ENCODE results near the gene FAM151A. TPM values are rescaled to one million over a fixed set of nuclear protein-coding genes. Genes with fewer than 3 reads are reported as not detected.

FAM151A gene
- polyA plus RNA-seq, 4 donors: 1.4 to 22.0 (median 1.6) TPM

DNA sequence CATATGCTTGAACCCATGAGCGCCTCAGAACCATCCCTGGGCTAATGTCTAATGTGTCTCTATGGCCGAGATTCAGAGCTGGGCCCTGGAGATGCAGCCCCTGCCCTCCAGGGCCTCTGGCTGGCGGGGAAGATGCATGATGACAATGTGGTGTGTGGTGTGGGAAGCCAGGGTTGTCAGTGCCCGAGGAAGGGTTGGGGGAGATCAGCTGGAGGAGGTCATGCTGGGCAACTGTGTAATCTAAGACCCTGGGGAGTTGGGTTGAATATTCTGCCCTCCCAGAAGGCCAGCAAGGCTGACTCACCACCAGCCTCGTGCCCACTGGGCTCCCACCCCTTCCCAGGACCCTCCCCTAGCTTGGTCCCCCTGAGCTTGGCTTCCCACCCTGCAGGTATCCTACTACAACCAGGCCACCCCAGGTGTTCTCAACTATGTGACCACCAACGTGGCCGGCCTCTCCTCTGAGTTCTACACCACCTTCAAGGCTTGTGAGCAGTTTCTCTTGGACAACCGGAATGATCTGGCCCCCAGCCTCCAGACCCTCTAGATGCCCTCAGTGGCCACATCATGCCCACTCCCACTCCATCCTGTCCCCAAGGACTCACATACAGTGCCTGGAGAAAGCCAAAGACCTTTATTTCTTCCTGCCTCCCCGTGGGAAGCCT is 14.6 kb downstream of the FAM151A start:
- no peaks in the 10 kb centered on the region for H3K27me3 ChIP-seq (ENCODE audit: control insufficient read depth in 3 of 3, insufficient read depth in 3 of 3, low read length in 3 of 3)
- no peak overlapping the region for H3K4me3 ChIP-seq (ENCODE audit: low read depth in 1 of 3, low read length in 3 of 3)
- peaks cover 0 to 75% (median 7%) of the 10 kb centered on the region in 3 donors for H3K36me3 ChIP-seq (ENCODE audit: control insufficient read depth in 3 of 3, insufficient read depth in 2 of 3, low read depth in 1 of 3, low read length in 3 of 3)
- DNase-seq (no peak), FAIRE-seq (no peak)
- no peak overlapping the region for H3K27ac ChIP-seq (ENCODE audit: low read depth in 1 of 3, low read length in 2 of 3)
- H3K9me3 ChIP-seq (ENCODE audit: control insufficient read depth in 2 of 2, insufficient read depth in 1 of 2, low read depth in 1 of 2, low read length in 1 of 2): no peaks in the 10 kb centered on the region
- H3K4me1 ChIP-seq (ENCODE audit: control insufficient read depth in 3 of 3, insufficient read depth in 2 of 3, low read depth in 1 of 3, low read length in 2 of 3): peaks cover 0 to 4% (median 0%) of the 10 kb centered on the region in 3 donors
- 83 to 94% (median 86%) methylated on average over 9 of the region's 9 CpGs for WGBS, 3 donors

DNA sequence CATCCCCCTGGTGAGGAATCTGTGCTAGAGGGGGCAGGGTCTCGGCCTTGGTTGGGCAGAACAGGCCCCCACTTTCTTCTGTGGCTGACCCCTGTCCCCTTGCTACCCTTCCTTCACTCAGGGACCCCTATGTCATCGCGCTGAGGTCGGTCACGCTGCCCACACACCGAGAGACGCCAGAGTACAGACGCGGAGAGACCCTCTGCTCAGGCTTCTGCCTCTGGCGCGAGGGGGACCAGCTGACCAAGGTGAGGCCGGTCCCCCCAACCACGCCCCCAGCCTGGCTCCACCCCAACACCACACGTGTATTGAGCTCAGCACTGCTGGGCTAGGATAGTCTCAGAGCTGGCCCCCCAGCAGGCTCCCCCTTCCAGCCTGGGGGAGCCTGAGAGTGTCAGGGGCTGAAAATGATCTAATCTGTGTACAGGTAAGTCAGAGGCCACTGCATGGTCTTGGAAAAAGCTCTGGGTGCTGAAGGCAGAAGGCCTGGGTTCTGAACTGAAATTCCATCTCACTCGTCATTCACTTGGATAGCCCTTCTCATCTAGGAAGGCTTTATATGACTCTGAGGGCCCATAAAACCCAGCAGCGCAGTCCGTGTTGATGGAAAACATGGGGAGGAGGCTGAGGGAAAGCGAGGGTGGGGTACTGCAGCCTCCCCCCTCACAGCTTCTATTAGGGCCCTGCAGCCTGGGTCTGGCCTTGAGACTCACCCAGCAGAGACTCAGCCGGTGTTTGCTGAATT is 15.3 kb downstream of the FAM151A start:
- 86 to 91% (median 90%) methylated on average over 19 of the region's 19 CpGs for WGBS, 3 donors
- Histone ChIP-seq H3K36me3 (ENCODE audit: control insufficient read depth in 3 of 3, insufficient read depth in 2 of 3, low read depth in 1 of 3, low read length in 3 of 3) (peaks cover 0 to 82% (median 7%) of the 10 kb centered on the region in 3 donors), H3K9me3 (ENCODE audit: control insufficient read depth in 2 of 2, insufficient read depth in 1 of 2, low read depth in 1 of 2, low read length in 1 of 2) (no peaks in the 10 kb centered on the region), H3K27ac (ENCODE audit: low read depth in 1 of 3, low read length in 2 of 3) (no peak overlapping the region), H3K4me3 (ENCODE audit: low read depth in 1 of 3, low read length in 3 of 3) (no peak overlapping the region), H3K27me3 (ENCODE audit: control insufficient read depth in 3 of 3, insufficient read depth in 3 of 3, low read length in 3 of 3) (no peaks in the 10 kb centered on the region), H3K4me1 (ENCODE audit: control insufficient read depth in 3 of 3, insufficient read depth in 2 of 3, low read depth in 1 of 3, low read length in 2 of 3) (peaks cover 0 to 4% (median 0%) of the 10 kb centered on the region in 3 donors)
- no peak for DNase-seq
- FAIRE-seq: no peak

DNA sequence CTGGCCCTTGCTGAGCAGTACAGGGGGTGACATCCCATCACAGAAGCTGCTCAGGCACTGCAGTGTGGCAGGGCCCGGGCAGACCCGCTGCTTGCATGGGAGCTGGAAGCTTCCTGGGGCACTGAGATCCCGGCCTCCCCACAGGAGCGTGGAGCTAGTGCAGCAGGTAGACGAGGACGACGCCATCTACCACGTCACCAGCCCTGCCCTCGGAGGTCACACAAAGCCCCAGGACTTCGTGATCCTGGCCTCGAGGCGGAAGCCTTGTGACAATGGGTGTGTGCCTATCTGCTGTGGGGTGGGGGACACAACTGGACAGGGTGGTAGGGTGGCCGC is 16.4 kb downstream of the FAM151A start:
- FAIRE-seq (no peak), DNase-seq (no peak)
- Histone ChIP-seq H3K36me3 (ENCODE audit: control insufficient read depth in 3 of 3, insufficient read depth in 2 of 3, low read depth in 1 of 3, low read length in 3 of 3) (peaks cover 0 to 89% (median 7%) of the 10 kb centered on the region in 3 donors), H3K4me1 (ENCODE audit: control insufficient read depth in 3 of 3, insufficient read depth in 2 of 3, low read depth in 1 of 3, low read length in 2 of 3) (no peaks in the 10 kb centered on the region), H3K27me3 (ENCODE audit: control insufficient read depth in 3 of 3, insufficient read depth in 3 of 3, low read length in 3 of 3) (no peaks in the 10 kb centered on the region), H3K9me3 (ENCODE audit: control insufficient read depth in 2 of 2, insufficient read depth in 1 of 2, low read depth in 1 of 2, low read length in 1 of 2) (no peaks in the 10 kb centered on the region), H3K4me3 (ENCODE audit: low read depth in 1 of 3, low read length in 3 of 3) (no peak overlapping the region), H3K27ac (ENCODE audit: low read depth in 1 of 3, low read length in 2 of 3) (no peak overlapping the region)
- WGBS, 3 donors: 89 to 94% (median 93%) methylated on average over 12 to 13 of the region's 13 CpGs

DNA sequence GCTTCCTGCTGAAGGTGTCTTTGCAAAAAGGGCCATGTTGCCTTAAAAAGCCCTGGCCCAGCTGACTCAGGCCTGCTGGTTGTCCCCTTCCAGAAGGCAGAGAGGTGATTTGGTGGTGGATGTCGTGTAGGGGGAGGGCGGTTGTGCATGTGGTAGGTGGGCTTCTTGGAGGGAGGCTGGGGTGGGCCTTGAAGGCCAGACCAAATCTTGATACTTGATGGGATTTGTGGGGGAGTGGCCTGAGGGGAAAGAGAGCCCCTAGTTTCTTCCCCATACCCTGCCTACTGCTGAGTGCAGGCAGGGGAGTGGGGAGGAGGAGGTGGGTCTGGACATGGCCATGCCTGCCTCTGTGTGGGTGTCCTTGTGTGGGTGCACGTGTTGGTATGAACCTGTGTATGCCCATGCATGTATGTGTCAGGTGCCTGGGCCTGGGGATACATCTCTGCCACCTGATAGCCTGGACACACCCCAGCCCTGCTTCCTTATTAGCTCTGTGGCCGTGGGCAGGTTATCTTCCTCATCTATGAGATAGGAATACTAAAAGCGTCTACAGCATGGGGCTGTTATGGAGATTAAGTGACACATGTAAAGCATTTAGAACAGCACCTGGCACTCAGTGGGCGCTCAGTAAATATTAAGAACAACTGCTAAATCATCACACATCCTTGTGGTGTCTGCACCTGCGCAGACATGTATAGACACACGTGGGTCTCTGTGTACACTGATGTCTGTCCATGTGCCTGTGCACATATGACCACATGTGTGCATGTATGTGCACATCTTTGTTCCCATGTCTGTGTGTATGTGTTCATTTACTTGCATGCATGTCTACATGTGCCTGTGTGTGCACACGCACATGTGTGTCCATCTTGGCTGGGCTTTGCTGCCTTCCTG is 17.0 kb downstream of the FAM151A start:
- H3K4me1 ChIP-seq (ENCODE audit: control insufficient read depth in 3 of 3, insufficient read depth in 2 of 3, low read depth in 1 of 3, low read length in 2 of 3): no peaks in the 10 kb centered on the region
- H3K27me3 ChIP-seq (ENCODE audit: control insufficient read depth in 3 of 3, insufficient read depth in 3 of 3, low read length in 3 of 3): no peaks in the 10 kb centered on the region
- H3K27ac ChIP-seq (ENCODE audit: low read depth in 1 of 3, low read length in 2 of 3): no peak overlapping the region
- WGBS, 3 donors: 50 to 70% (median 59%) methylated on average over 9 of the region's 9 CpGs
- H3K9me3 ChIP-seq (ENCODE audit: control insufficient read depth in 2 of 2, insufficient read depth in 1 of 2, low read depth in 1 of 2, low read length in 1 of 2): no peaks in the 10 kb centered on the region
- peaks cover 0 to 90% (median 7%) of the 10 kb centered on the region in 3 donors for H3K36me3 ChIP-seq (ENCODE audit: control insufficient read depth in 3 of 3, insufficient read depth in 2 of 3, low read depth in 1 of 3, low read length in 3 of 3)
- DNase-seq (peak in 1 of 2 donors; percentile 61), FAIRE-seq (no peak)
- no peak overlapping the region for H3K4me3 ChIP-seq (ENCODE audit: low read depth in 1 of 3, low read length in 3 of 3)

DNA sequence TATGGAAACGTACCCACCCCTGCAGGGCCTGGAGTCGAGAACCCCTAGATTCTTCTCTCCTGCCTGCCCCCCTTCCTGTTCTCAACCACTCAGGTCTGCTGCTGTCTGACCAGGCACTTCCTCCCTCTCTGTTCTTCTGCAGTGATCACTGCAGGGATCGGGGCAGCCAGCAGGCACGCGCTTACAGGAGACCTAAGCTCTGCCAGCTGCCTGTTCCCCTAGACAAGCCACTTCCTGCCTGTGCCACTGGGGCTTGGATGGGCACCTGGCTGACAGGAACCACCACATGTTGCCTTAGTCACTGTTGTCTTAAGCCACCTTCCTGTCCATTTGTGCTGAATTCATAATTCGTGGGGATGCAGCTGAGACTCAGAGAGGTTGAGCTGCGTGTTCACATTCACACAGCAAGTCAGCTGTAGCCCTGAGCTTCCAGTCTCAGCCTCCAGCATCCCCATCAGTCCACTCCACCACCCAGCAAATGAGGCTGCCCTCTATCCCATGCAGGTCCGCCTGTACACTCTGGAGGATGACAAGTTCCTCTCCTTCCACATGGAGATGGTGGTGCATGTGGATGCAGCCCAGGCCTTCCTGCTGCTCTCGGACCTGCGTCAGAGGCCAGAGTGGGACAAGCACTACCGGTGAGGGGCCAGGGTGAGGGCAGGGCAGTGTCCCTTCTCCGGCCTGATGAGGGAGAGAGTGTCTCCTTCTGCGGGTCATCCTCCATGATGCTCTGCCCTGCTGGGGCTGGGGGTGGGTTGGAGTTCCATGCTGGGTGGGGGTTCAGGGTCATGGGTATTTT is 18.6 kb downstream of the FAM151A start:
- DNase-seq (no peak), FAIRE-seq (no peak)
- WGBS, 3 donors: 61 to 78% (median 62%) methylated on average over 13 of the region's 13 CpGs
- Histone ChIP-seq H3K36me3 (ENCODE audit: control insufficient read depth in 3 of 3, insufficient read depth in 2 of 3, low read depth in 1 of 3, low read length in 3 of 3) (peaks cover 0 to 92% (median 15%) of the 10 kb centered on the region in 3 donors), H3K9me3 (ENCODE audit: control insufficient read depth in 2 of 2, insufficient read depth in 1 of 2, low read depth in 1 of 2, low read length in 1 of 2) (no peaks in the 10 kb centered on the region), H3K27me3 (ENCODE audit: control insufficient read depth in 3 of 3, insufficient read depth in 3 of 3, low read length in 3 of 3) (no peaks in the 10 kb centered on the region), H3K27ac (ENCODE audit: low read depth in 1 of 3, low read length in 2 of 3) (no peak overlapping the region), H3K4me3 (ENCODE audit: low read depth in 1 of 3, low read length in 3 of 3) (no peak overlapping the region), H3K4me1 (ENCODE audit: control insufficient read depth in 3 of 3, insufficient read depth in 2 of 3, low read depth in 1 of 3, low read length in 2 of 3) (no peaks in the 10 kb centered on the region)

DNA sequence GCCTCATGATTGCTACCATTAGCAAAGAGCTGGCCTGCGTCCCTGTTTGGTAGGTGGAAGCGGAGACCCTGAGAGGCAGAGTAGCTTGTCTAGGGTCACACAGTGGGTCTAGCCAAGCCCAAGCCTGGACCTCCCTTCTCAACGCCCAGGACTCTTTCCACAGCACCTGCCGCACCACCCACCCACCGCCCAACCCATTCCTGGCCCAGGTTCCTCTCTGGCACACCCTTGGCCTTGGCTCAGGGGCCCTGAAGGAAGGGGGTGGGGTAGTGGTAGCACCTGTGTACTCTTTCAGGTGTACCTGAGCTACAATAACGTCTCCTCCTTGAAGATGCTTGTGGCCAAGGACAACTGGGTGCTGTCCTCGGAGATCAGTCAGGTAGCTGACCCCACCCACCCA is 19.3 kb downstream of the FAM151A start:
- Histone ChIP-seq H3K9me3 (ENCODE audit: control insufficient read depth in 2 of 2, insufficient read depth in 1 of 2, low read depth in 1 of 2, low read length in 1 of 2) (no peaks in the 10 kb centered on the region), H3K27ac (ENCODE audit: low read depth in 1 of 3, low read length in 2 of 3) (peak overlapping the region in 1 of 3 donors; percentile 8), H3K4me1 (ENCODE audit: control insufficient read depth in 3 of 3, insufficient read depth in 2 of 3, low read depth in 1 of 3, low read length in 2 of 3) (no peaks in the 10 kb centered on the region), H3K27me3 (ENCODE audit: control insufficient read depth in 3 of 3, insufficient read depth in 3 of 3, low read length in 3 of 3) (no peaks in the 10 kb centered on the region), H3K4me3 (ENCODE audit: low read depth in 1 of 3, low read length in 3 of 3) (no peak overlapping the region), H3K36me3 (ENCODE audit: control insufficient read depth in 3 of 3, insufficient read depth in 2 of 3, low read depth in 1 of 3, low read length in 3 of 3) (peaks cover 0 to 91% (median 17%) of the 10 kb centered on the region in 3 donors)
- FAIRE-seq (no peak), DNase-seq (peak in 1 of 2 donors; percentile 69)
- 17 to 59% (median 29%) methylated on average over 7 of the region's 7 CpGs for WGBS, 3 donors

DNA sequence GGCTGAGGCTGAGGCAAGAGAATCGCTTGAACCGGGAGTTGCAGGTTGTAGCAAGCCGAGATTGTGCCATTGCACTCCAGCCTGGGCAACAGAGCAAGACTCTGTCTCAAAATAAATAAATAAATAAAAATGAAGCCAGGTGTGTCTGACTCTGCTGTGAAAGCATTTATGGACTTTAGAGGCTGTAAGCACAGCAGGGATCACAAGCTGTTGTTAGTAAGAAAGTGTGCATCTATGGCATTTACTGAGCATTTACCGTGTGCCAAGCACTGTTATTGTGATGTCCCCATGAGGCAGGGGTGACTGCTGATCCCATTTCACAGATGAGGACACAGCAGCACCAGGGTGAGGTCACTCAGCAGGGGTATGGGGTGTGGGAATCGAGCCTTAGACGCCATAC is 20.1 kb downstream of the FAM151A start:
- Histone ChIP-seq H3K9me3 (ENCODE audit: control insufficient read depth in 2 of 2, insufficient read depth in 1 of 2, low read depth in 1 of 2, low read length in 1 of 2) (no peaks in the 10 kb centered on the region), H3K27ac (ENCODE audit: low read depth in 1 of 3, low read length in 2 of 3) (no peak overlapping the region), H3K36me3 (ENCODE audit: control insufficient read depth in 3 of 3, insufficient read depth in 2 of 3, low read depth in 1 of 3, low read length in 3 of 3) (peaks cover 0 to 86% (median 17%) of the 10 kb centered on the region in 3 donors), H3K27me3 (ENCODE audit: control insufficient read depth in 3 of 3, insufficient read depth in 3 of 3, low read length in 3 of 3) (no peaks in the 10 kb centered on the region), H3K4me3 (ENCODE audit: low read depth in 1 of 3, low read length in 3 of 3) (no peak overlapping the region), H3K4me1 (ENCODE audit: control insufficient read depth in 3 of 3, insufficient read depth in 2 of 3, low read depth in 1 of 3, low read length in 2 of 3) (no peaks in the 10 kb centered on the region)
- no peak for FAIRE-seq
- 75 to 93% (median 92%) methylated on average over 6 of the region's 6 CpGs for WGBS, 3 donors
- no peak for DNase-seq

DNA sequence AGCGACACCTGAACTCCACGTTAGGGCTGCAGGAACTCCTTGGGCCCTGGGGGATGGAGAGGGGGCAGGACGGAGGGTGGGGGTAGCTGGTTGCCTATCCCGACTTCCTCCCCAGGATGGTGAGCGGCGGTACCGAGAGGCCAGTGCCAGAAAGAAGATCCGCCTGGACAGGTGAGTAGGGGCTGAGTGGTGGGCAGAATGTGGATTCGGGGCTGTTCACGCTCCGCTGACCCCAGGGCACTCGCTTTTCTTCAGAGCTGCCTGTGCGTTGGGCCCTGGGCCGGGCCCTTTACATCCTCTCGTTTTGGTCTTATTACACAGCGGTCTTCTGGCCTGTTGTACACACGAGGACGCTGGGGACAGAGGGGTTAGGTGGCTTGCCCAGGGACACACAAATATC is 20.8 kb downstream of the FAM151A start:
- Histone ChIP-seq H3K4me1 (ENCODE audit: control insufficient read depth in 3 of 3, insufficient read depth in 2 of 3, low read depth in 1 of 3, low read length in 2 of 3) (no peaks in the 10 kb centered on the region), H3K4me3 (ENCODE audit: low read depth in 1 of 3, low read length in 3 of 3) (no peak overlapping the region), H3K27ac (ENCODE audit: low read depth in 1 of 3, low read length in 2 of 3) (no peak overlapping the region), H3K36me3 (ENCODE audit: control insufficient read depth in 3 of 3, insufficient read depth in 2 of 3, low read depth in 1 of 3, low read length in 3 of 3) (peaks cover 0 to 86% (median 14%) of the 10 kb centered on the region in 3 donors), H3K9me3 (ENCODE audit: control insufficient read depth in 2 of 2, insufficient read depth in 1 of 2, low read depth in 1 of 2, low read length in 1 of 2) (no peaks in the 10 kb centered on the region), H3K27me3 (ENCODE audit: control insufficient read depth in 3 of 3, insufficient read depth in 3 of 3, low read length in 3 of 3) (no peaks in the 10 kb centered on the region)
- DNase-seq (no peak), FAIRE-seq (no peak)
- WGBS, 3 donors: 91 to 96% (median 94%) methylated on average over 18 of the region's 18 CpGs
